Measurements from ENCODE around the gene CDC42BPB.
A peak's percentile ranks its signal among the peaks of the same experiment; 100 is the strongest.

Gene CDC42BPB

DNA sequence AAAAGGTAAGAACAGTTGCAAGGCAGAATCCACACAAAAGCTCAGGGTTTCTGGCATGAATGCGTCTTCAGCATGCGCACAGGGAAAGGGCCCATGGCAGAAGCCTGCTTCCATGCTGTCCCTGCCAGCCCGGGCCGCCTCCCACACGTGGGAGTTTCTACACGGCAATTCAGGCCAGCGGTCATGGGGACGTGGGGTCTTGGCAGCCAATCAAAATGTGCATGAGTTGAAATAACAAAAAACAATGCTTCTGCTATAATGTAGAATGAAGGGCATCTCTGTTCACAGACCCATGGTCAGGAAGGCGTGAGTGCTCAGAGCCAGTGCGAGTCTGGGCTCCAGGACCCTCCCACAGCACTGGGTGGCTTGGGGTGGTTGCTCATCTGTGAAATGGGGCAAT, 106.3 kb downstream of the CDC42BPB start:
- Histone ChIP-seq H3K36me3 (peaks cover 83 to 98% (median 95%) of the 10 kb centered on the region in 3 donors), H3K9me3 (no peaks in the 10 kb centered on the region), H3K4me3 (no peak overlapping the region), H3K27me3 (no peaks in the 10 kb centered on the region), H3K4me1 (peaks cover 0 to 16% (median 9%) of the 10 kb centered on the region in 4 donors), H3K27ac (no peak overlapping the region)
- no peak for DNase-seq
- TF ChIP-seq, protein P1, sequence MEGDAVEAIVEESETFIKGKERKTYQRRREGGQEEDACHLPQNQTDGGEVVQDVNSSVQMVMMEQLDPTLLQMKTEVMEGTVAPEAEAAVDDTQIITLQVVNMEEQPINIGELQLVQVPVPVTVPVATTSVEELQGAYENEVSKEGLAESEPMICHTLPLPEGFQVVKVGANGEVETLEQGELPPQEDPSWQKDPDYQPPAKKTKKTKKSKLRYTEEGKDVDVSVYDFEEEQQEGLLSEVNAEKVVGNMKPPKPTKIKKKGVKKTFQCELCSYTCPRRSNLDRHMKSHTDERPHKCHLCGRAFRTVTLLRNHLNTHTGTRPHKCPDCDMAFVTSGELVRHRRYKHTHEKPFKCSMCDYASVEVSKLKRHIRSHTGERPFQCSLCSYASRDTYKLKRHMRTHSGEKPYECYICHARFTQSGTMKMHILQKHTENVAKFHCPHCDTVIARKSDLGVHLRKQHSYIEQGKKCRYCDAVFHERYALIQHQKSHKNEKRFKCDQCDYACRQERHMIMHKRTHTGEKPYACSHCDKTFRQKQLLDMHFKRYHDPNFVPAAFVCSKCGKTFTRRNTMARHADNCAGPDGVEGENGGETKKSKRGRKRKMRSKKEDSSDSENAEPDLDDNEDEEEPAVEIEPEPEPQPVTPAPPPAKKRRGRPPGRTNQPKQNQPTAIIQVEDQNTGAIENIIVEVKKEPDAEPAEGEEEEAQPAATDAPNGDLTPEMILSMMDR (IDR thresholded peaks at IDR 0.05): no peak
- intact Hi-C loops (cut with DNase I; ENCODE audit: low total_unique reads): no loop called here

DNA sequence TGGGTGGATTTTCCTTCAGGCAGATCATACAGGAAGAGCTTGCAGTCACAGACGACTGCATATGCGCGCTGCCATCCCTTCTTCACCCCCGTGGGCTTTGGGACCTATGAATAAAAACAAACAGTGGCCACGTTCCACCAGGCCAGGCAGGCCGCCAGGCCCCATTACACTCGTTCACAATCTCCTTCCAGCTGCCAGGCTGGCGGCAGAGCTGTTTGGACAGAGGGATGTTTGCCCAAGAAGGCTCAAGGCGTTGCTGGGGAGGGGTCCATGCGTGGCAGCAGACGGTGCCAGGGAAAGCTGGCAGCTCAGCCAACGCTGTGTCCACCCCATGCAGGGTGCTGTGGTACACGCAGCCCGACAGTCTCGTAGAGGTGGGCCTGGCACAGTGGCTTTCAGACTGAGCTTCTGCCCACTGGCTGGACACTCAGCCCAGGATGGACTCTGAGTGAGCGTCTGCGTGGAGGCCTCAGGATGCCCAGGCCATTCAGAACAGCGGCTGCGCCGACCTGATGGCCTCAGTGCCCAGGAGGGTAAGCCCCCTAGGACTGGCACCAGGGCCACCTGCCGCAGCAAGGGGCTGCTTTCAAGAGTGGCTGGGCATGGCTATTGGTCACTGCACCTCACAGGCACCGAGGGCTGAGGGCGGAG, 107.4 kb downstream of the CDC42BPB start:
- Histone ChIP-seq H3K4me1 (peaks cover 0 to 16% (median 9%) of the 10 kb centered on the region in 4 donors), H3K4me3 (no peak overlapping the region), H3K27ac (peak overlapping the region in 1 of 2 donors; percentile 18), H3K27me3 (no peaks in the 10 kb centered on the region), H3K36me3 (peaks cover 87 to 98% (median 95%) of the 10 kb centered on the region in 3 donors), H3K9me3 (no peaks in the 10 kb centered on the region)
- TF ChIP-seq, protein P1 (IDR thresholded peaks at IDR 0.05): no peak
- peak in 1 of 2 donors; percentile 82 for DNase-seq
- intact Hi-C loops (cut with DNase I; ENCODE audit: low total_unique reads): no loop called here

DNA sequence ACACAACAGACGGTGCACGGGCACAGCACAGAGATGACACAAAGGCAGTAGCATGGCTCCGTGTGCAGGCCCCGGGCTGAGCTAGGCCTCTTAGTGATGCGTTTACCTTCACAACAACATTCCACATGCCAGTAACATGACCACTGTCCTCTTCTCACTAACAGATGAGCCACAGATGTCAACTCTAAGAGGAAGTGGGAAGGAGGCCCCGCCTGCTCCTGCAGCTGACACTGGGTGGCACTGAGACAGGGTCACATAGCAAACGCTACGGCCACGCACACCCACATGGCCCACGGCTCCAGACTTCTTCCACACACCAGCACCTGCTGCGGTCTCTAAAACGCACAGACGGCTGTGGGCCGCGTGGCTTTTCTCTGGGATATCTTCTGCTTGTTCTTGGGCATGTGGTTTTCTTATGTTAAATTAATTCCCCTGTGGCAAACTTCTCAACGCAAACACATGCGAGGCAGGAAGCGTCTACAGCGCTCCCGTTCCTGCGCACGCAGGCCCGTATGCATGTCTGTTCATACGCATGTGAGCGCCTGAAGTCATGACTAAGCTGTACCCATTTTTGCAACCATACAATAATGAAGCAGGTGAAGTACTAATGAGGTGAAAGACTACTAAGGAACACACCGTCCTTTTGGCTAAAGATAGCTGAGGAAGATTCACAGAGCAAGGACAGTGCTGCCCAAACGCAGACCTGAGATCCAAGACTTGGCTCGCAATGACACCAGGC, 108.1 kb downstream of the CDC42BPB start:
- DNase-seq: no peak
- TF ChIP-seq, protein P1 (IDR thresholded peaks at IDR 0.05): no peak
- intact Hi-C loops (cut with DNase I; ENCODE audit: low total_unique reads): no loop called here
- H3K4me1 ChIP-seq: peaks cover 0 to 16% (median 9%) of the 10 kb centered on the region in 4 donors
- H3K9me3 ChIP-seq: no peaks in the 10 kb centered on the region
- H3K27ac ChIP-seq: peak overlapping the region in 1 of 2 donors; percentile 18
- no peak overlapping the region for H3K4me3 ChIP-seq
- H3K27me3 ChIP-seq: no peaks in the 10 kb centered on the region
- H3K36me3 ChIP-seq: peaks cover 91 to 98% (median 95%) of the 10 kb centered on the region in 3 donors

DNA sequence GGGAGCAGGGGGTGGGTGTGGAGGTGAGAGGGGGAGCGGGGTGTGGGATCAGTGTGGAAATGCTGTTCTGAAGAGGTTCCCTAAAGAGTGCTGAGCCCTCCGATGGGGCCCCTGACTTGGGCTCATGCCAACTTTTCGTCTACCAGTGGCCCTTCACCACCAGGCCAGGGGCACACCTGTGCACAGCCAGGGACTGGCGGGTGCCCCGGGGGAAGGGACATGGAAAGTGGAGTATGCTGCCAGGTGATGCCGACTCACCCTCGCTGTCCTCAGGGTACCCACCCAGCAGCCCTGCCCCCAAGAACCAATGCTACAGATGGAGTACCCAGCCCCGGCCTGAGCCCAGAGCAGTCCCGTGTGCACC, 108.7 kb downstream of the CDC42BPB start:
- H3K4me1 ChIP-seq: peaks cover 0 to 16% (median 9%) of the 10 kb centered on the region in 4 donors
- TF ChIP-seq, protein P1 (IDR thresholded peaks at IDR 0.05): no peak
- no peaks in the 10 kb centered on the region for H3K27me3 ChIP-seq
- H3K4me3 ChIP-seq: no peak overlapping the region
- no peak for DNase-seq
- intact Hi-C loops (cut with DNase I; ENCODE audit: low total_unique reads): no loop called here
- peaks cover 91 to 98% (median 95%) of the 10 kb centered on the region in 3 donors for H3K36me3 ChIP-seq
- H3K9me3 ChIP-seq: no peaks in the 10 kb centered on the region
- no peak overlapping the region for H3K27ac ChIP-seq

DNA sequence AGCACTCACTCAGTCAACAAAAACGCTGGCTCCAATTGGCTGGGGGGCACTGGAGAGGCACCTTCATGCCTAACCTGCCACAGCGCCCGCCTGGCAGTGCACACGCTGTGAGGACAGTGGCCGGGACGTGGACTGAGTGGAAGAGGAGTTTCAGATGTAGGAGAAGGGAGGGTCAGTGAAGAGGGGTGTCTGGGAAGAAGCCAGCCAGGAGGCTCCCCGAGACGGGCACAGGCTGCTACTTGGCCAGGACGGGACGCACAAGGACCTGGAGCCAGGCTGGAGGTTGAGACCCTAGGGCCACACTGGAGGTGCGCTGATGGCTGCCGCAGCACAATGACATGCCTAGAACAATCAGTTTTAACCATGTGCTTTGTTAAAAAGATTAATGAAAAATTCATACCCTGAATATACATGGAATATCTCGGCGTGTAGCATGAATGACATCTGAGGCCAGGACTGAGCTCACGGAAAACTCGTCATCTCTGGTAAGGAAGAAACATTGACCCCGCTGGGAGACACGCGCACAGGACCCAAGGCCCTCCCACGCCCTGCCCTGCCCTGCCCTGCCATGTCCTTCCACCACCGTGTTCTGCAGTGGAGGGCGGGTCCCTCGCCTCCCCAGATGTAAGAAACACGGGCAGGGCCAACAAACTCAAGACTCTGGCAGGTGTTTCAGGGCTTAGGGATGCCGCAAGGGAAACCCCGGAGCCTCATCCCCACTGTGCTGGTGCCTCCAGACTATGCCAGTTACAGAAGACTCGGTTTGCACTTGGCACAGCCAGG, 109.8 kb downstream of the CDC42BPB start:
- H3K36me3 ChIP-seq: peaks cover 91 to 98% (median 95%) of the 10 kb centered on the region in 3 donors
- intact Hi-C loops (cut with DNase I; ENCODE audit: low total_unique reads): no loop called here
- TF ChIP-seq, protein P1 (IDR thresholded peaks at IDR 0.05): no peak

More for the DNA sequence above, 109.8 kb downstream of the CDC42BPB start:
- DNase-seq: no peak
- Histone ChIP-seq H3K4me1 (peaks cover 0 to 16% (median 9%) of the 10 kb centered on the region in 4 donors), H3K4me3 (no peak overlapping the region), H3K27ac (no peak overlapping the region), H3K9me3 (no peaks in the 10 kb centered on the region), H3K27me3 (no peaks in the 10 kb centered on the region)
